ENCODE data around the gene FAM81A. TPM values are rescaled to one million over a fixed set of nuclear protein-coding genes. Genes with fewer than 3 reads are reported as not detected.

The FAM81A gene
- total RNA-seq, 4 donors from 2014 or later: 1.5 to 4.4 TPM; not detected in 2

DNA sequence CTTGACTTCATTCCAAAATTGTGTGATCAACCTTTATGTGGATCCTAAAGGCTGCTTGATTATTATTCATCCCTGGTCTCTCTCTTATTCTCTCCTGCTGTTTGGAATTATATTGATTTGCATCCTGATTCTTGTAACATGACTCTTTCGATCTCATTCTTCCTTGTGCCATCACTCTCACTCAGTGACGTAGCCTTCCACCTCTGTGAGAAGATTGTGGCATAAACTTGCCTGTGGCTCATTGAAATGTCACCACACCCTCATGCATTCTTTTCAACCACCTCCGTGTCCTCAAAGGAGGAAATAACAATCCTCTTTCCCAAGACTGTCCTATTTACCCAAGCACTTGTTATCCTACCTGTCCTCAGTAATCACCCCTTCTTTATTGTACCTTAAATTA, 132.3 kb downstream of the FAM81A start:
- no peaks in the 10 kb centered on the region for H3K36me3 ChIP-seq
- H3K27ac ChIP-seq: no peak overlapping the region
- no peak overlapping the region for H3K4me3 ChIP-seq
- TF ChIP-seq, protein P1, sequence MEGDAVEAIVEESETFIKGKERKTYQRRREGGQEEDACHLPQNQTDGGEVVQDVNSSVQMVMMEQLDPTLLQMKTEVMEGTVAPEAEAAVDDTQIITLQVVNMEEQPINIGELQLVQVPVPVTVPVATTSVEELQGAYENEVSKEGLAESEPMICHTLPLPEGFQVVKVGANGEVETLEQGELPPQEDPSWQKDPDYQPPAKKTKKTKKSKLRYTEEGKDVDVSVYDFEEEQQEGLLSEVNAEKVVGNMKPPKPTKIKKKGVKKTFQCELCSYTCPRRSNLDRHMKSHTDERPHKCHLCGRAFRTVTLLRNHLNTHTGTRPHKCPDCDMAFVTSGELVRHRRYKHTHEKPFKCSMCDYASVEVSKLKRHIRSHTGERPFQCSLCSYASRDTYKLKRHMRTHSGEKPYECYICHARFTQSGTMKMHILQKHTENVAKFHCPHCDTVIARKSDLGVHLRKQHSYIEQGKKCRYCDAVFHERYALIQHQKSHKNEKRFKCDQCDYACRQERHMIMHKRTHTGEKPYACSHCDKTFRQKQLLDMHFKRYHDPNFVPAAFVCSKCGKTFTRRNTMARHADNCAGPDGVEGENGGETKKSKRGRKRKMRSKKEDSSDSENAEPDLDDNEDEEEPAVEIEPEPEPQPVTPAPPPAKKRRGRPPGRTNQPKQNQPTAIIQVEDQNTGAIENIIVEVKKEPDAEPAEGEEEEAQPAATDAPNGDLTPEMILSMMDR (IDR thresholded peaks at IDR 0.05): no peak
- TF ChIP-seq POLR2A (IDR thresholded peaks at IDR 0.05): no peak
- no peak for DNase-seq
- intact Hi-C loops (cut with DNase I; ENCODE audit: low total_unique reads): no loop called here
- no peaks in the 10 kb centered on the region for H3K27me3 ChIP-seq
- no peaks in the 10 kb centered on the region for H3K4me1 ChIP-seq
- H3K9me3 ChIP-seq: no peaks in the 10 kb centered on the region

- intact Hi-C loops (cut with DNase I; ENCODE audit: low total_unique reads): no loop called here
- Histone ChIP-seq H3K9me3 (no peaks in the 10 kb centered on the region), H3K36me3 (no peaks in the 10 kb centered on the region), H3K27ac (no peak overlapping the region), H3K27me3 (no peaks in the 10 kb centered on the region), H3K4me1 (no peaks in the 10 kb centered on the region), H3K4me3 (no peak overlapping the region)
- no peak for DNase-seq
- TF ChIP-seq, protein P1 (IDR thresholded peaks at IDR 0.05): no peak
- no peak for TF ChIP-seq POLR2A (IDR thresholded peaks at IDR 0.05)
These were observed 133.6 kb downstream of the FAM81A start for GRCh38 chr15:59571606-59572005.

Small RNA genes lying within 50 kb of the gene (small RNA-seq; reads per million reads assigned to genes)
- gene RF00019: not detected

Other genes with a start within 250 kb of the FAM81A start
- gene LDHAL6B, start 231.3 kb upstream of the FAM81A start, total RNA-seq: not detected
- gene MYO1E, start 65.3 kb upstream of the FAM81A start, total RNA-seq: 10 to 100 TPM; 23.3 to 99.8 (median 66.5) TPM
- 1 to 10 TPM in 1 of 4 donors, under 1 TPM in 1, not detected in 2; 0.59 to 1.7 TPM for gene GCNT3, start 173.6 kb downstream of the FAM81A start, total RNA-seq
- gene GTF2A2, start 219.3 kb downstream of the FAM81A start, total RNA-seq: 10 to 100 TPM; 15.9 to 78.9 (median 49.5) TPM

Data from uterus (tissue), 4 donors.